ENCODE data around the gene AGFG2. TPM values are rescaled to one million over a fixed set of nuclear protein-coding genes. Genes with fewer than 3 reads are reported as not detected.
A peak's percentile ranks its signal among the peaks of the same experiment; 100 is the strongest.

Gene AGFG2
- total RNA-seq, 1 experiment from 2014 or later: 30.4 TPM

- H3F3A ChIP-seq (ENCODE audit: insufficient read depth, low read depth): peaks cover 15% of the 10 kb centered on the region; the same call in 1 of the 2 replicates
- intact Hi-C loops (cut with micrococcal nuclease; ENCODE audit: unreplicated experiment): loop anchor here (2.0 kb wide), 1 partner anchor 59 kb away; the partner anchor contains the start of gene GNB2
- no peaks in the 10 kb centered on the region for H3K36me3 ChIP-seq (ENCODE audit: low read depth)
- peaks cover 5% of the 10 kb centered on the region for H3K4me1 ChIP-seq (replicated peaks; ENCODE audit: insufficient read depth)
- no peaks in the 10 kb centered on the region for H3K27me3 ChIP-seq (ENCODE audit: insufficient read depth, low read depth)
- no peak for DNase-seq
- no peaks in the 10 kb centered on the region for H3K9me2 ChIP-seq (ENCODE audit: insufficient read depth)
- H3K4me3 ChIP-seq: peak overlapping the region; percentile 74; the same call in 1 of the 2 replicates
- H3K4me2 ChIP-seq: peak overlapping the region; percentile 96
- H3K9me3 ChIP-seq (ENCODE audit: insufficient read depth, low read depth): no peaks in the 10 kb centered on the region
- ChIA-PET CTCF (interaction anchor here (1.7 kb wide), 1 partner anchor 25 kb away, joined by 12 read pairs; no protein-coding TSS in a partner anchor), POLR2A (ENCODE audit: unreplicated experiment) (interaction anchor here (1.6 kb wide), 1 partner anchor 59 kb away, joined by 7 read pairs; no protein-coding TSS in a partner anchor)
- H2AFZ ChIP-seq: no peak overlapping the region
- H4K20me1 ChIP-seq (ENCODE audit: insufficient read depth): no peaks in the 10 kb centered on the region
- H3K79me2 ChIP-seq (ENCODE audit: low read depth): no peaks in the 10 kb centered on the region
- H3K27ac ChIP-seq: no peak overlapping the region
- no TSS peak for BruUV-seq (replicated peaks)
- no peak for TF ChIP-seq CTCF (conservative IDR thresholded peaks at IDR 0.05)
- TF ChIP-seq EZH2 (IDR thresholded peaks at IDR 0.05; ENCODE audit: low read depth): no peak
These were observed 74.6 kb downstream of the AGFG2 start for GRCh38 chr7:100613412-100614175.

DNA sequence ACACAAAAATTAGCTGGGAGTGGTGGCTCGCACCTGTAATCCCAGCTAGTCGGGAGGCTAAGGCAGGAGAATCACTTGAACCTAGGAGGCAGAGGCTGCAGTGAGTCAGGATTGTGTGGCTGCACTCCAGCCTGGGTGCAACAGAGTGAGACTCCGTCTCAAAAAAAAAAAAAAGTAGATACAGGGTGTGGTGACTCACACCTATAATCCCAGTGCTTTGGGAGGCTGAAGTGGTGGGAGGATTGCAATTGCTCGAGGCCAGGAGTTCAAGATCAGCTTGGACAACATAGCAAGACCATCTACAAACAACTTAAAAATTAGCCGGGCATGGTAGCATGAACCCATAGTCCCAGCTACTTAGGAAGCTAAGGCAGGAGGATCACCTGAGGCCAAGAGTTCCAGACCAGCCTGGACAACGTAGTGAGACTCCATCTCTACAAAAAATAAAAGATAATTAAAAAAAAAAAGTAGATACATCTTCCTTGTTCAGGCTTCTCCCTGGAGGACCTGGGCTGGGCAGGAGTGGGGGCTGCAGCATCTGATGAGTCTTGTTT, 75.4 kb downstream of the AGFG2 start:
- no peaks in the 10 kb centered on the region for H3K79me2 ChIP-seq (ENCODE audit: low read depth)
- intact Hi-C loops (cut with micrococcal nuclease; ENCODE audit: unreplicated experiment): no loop called here
- H3K36me3 ChIP-seq (ENCODE audit: low read depth): no peaks in the 10 kb centered on the region
- no peak overlapping the region for H2AFZ ChIP-seq
- CTCF ChIA-PET: no interaction called here
- H3K9me2 ChIP-seq (ENCODE audit: insufficient read depth): no peaks in the 10 kb centered on the region
- no peak for DNase-seq
- TF ChIP-seq EZH2 (IDR thresholded peaks at IDR 0.05; ENCODE audit: low read depth) (no peak), CTCF (conservative IDR thresholded peaks at IDR 0.05) (no peak)
- H3K4me1 ChIP-seq (replicated peaks; ENCODE audit: insufficient read depth): peaks cover 5% of the 10 kb centered on the region
- H3K27me3 ChIP-seq (ENCODE audit: insufficient read depth, low read depth): no peaks in the 10 kb centered on the region
- no peak overlapping the region for H3K4me2 ChIP-seq
- no peaks in the 10 kb centered on the region for H4K20me1 ChIP-seq (ENCODE audit: insufficient read depth)
- peaks cover 15% of the 10 kb centered on the region; the same call in 1 of the 2 replicates for H3F3A ChIP-seq (ENCODE audit: insufficient read depth, low read depth)
- no peaks in the 10 kb centered on the region for H3K9me3 ChIP-seq (ENCODE audit: insufficient read depth, low read depth)
- no peak overlapping the region for H3K4me3 ChIP-seq
- POLR2A ChIA-PET (ENCODE audit: unreplicated experiment): interaction anchor here (0.5 kb wide), 1 partner anchor 92 kb away, joined by 5 read pairs; the partner anchor contains the start of gene POP7
- H3K27ac ChIP-seq: no peak overlapping the region
- BruUV-seq (replicated peaks): no TSS peak

Other genes starting within 250 kb of the AGFG2 start
- not detected in 2 replicates for gene SPDYE3, start 231.5 kb upstream of the AGFG2 start, total RNA-seq (2021)
- gene PILRB, start 181.1 kb upstream of the AGFG2 start, total RNA-seq (2021): 119 and 121 TPM in 2 replicates
- 1.5 and 2.8 TPM in 2 replicates for gene PILRA, start 165.7 kb upstream of the AGFG2 start, total RNA-seq (2021)
- 7.4 TPM in 2 replicates for gene ZCWPW1, start 110.5 kb upstream of the AGFG2 start, total RNA-seq (2021)
- gene MEPCE, start 109.4 kb upstream of the AGFG2 start, total RNA-seq (2021): 62.6 and 70.3 TPM in 2 replicates
- 49.1 and 67.6 TPM in 2 replicates for gene PPP1R35, start 102.7 kb upstream of the AGFG2 start, total RNA-seq (2021)
- 1.4 and 4.2 TPM in 2 replicates for gene SPACDR, start 74.9 kb upstream of the AGFG2 start, total RNA-seq (2021)
- 68.8 and 79.8 TPM in 2 replicates for gene TSC22D4, start 60.0 kb upstream of the AGFG2 start, total RNA-seq (2021)
- 1.3 and 1.9 TPM in 2 replicates for gene NYAP1, start 55.3 kb upstream of the AGFG2 start, total RNA-seq (2021)
- 11.0 and 15.3 TPM in 2 replicates for gene SAP25, start 34.7 kb downstream of the AGFG2 start, total RNA-seq (2021)
- gene LRCH4, start 46.9 kb downstream of the AGFG2 start, total RNA-seq (2021): 86.6 and 89.6 TPM in 2 replicates
- 2.7 and 4.6 TPM in 2 replicates for gene FBXO24, start 47.1 kb downstream of the AGFG2 start, total RNA-seq (2021)
- gene PCOLCE, start 63.2 kb downstream of the AGFG2 start, total RNA-seq (2021): 25.1 and 35.2 TPM in 2 replicates
- 38.1 and 38.8 TPM in 2 replicates for gene MOSPD3, start 73.3 kb downstream of the AGFG2 start, total RNA-seq (2021)
- gene TFR2, start 102.3 kb downstream of the AGFG2 start, total RNA-seq (2021): 4.8 and 6.2 TPM in 2 replicates
- gene ACTL6B, start 117.2 kb downstream of the AGFG2 start, total RNA-seq (2021): not detected in 2 replicates
- 299 and 326 TPM in 2 replicates for gene GNB2, start 134.5 kb downstream of the AGFG2 start, total RNA-seq (2021)
- 55.1 and 64.2 TPM in 2 replicates for gene GIGYF1, start 155.0 kb downstream of the AGFG2 start, total RNA-seq (2021)
- 59.4 and 62.7 TPM in 2 replicates for gene POP7, start 166.9 kb downstream of the AGFG2 start, total RNA-seq (2021)
- gene EPO, start 181.3 kb downstream of the AGFG2 start, total RNA-seq (2021): 0.30 and 0.44 TPM in 2 replicates
- gene ZAN, start 194.4 kb downstream of the AGFG2 start, total RNA-seq (2021): not detected in 2 replicates